Neuronal stem cell (in vitro differentiated cells): ENCODE results near the gene TMPRSS6.

Experiments
- DNase-seq: peaks from one replicate; pipeline ENCODE4 v3.0.0-alpha.2; 2013; ENCODE audit warnings: low spot score
- H2AFZ ChIP-seq: one replicate; pipeline ENCODE4 v1.6.1; 2013; ENCODE audit warnings: mild to moderate bottlenecking, low read length, inconsistent platforms
- H2AK5ac ChIP-seq: 2 replicates; pipeline ENCODE4 v1.6.1; 2013; ENCODE audit warnings: low read depth, mild to moderate bottlenecking, inconsistent platforms, low read length, moderate library complexity, mixed read lengths
- H2BK120ac ChIP-seq: 2 replicates; pipeline ENCODE4 v1.6.1; 2013; ENCODE audit warnings: low read depth, mild to moderate bottlenecking, inconsistent platforms, low read length, moderate library complexity, mixed read lengths
- H2BK12ac ChIP-seq: one replicate; pipeline ENCODE4 v1.6.1; 2013; ENCODE audit warnings: low read length, inconsistent platforms
- H2BK15ac ChIP-seq: 2 replicates; pipeline ENCODE4 v1.6.1; 2013; ENCODE audit warnings: mild to moderate bottlenecking, low read length, inconsistent platforms, mixed read lengths
- H2BK5ac ChIP-seq: one replicate; pipeline ENCODE4 v1.6.1; 2013; ENCODE audit warnings: inconsistent platforms, mild to moderate bottlenecking, low read length, moderate library complexity
- H3K14ac ChIP-seq: one replicate; pipeline ENCODE4 v1.6.1; 2013; ENCODE audit warnings: low read length, inconsistent platforms
- H3K18ac ChIP-seq: 2 replicates; pipeline ENCODE4 v1.6.1; 2013; ENCODE audit warnings: low read length, inconsistent platforms
- H3K23ac ChIP-seq: 2 replicates; pipeline ENCODE4 v1.6.1; 2013; ENCODE audit warnings: low read depth, mild to moderate bottlenecking, mixed read lengths, low read length, inconsistent platforms; ENCODE audit not compliant: poor library complexity
- H3K27ac ChIP-seq: replicated peaks from 3 replicates; pipeline ENCODE4 v1.5.1; 2013; ENCODE audit warnings: low read length, inconsistent platforms
- H3K27me3 ChIP-seq, 3 experiments: 2 replicates each; pipeline ENCODE4 v1.6.1; 2013; ENCODE audit warnings: low read length in 3 of 3, mild to moderate bottlenecking in 2 of 3, inconsistent platforms in 1 of 3, low read depth in 1 of 3, mixed read lengths in 1 of 3, moderate library complexity in 1 of 3; ENCODE audit not compliant: control insufficient read depth in 3 of 3, insufficient read depth in 3 of 3
- H3K36me3 ChIP-seq, 2 donors: replicated peaks in 1 of 2; 2 replicates each; pipeline ENCODE4 v1.6.1; 2013; ENCODE audit warnings: low read length in 2 of 2; ENCODE audit not compliant: control insufficient read depth in 2 of 2, insufficient read depth in 2 of 2
- H3K4ac ChIP-seq: 2 replicates; pipeline ENCODE4 v1.6.1; 2013; ENCODE audit warnings: inconsistent platforms, mild to moderate bottlenecking, low read length, moderate library complexity
- H3K4me1 ChIP-seq, 2 donors: 1 replicate in 1 of 2; 2 replicates in 1 of 2; pipeline ENCODE4 v1.6.1; 2013; ENCODE audit warnings: low read length in 2 of 2, low read depth in 1 of 2; ENCODE audit not compliant: control insufficient read depth in 2 of 2, insufficient read depth in 1 of 2
- H3K4me2 ChIP-seq: one replicate; pipeline ENCODE4 v1.6.1; 2013; ENCODE audit warnings: mild to moderate bottlenecking, low read length, inconsistent platforms; ENCODE audit not compliant: insufficient read depth, poor library complexity, severe bottlenecking
- H3K4me3 ChIP-seq, 2 donors: 2 replicates each; pipeline ENCODE4 v1.5.1; 2013; ENCODE audit warnings: low read length in 2 of 2, mild to moderate bottlenecking in 2 of 2, inconsistent platforms in 1 of 2, moderate library complexity in 1 of 2
- H3K79me1 ChIP-seq: one replicate; pipeline ENCODE4 v1.6.1; 2013; ENCODE audit warnings: low read depth, mild to moderate bottlenecking, inconsistent platforms, low read length, moderate library complexity
- H3K9ac ChIP-seq: one replicate; pipeline ENCODE4 v1.6.1; 2013; ENCODE audit warnings: mild to moderate bottlenecking, low read depth, low read length, inconsistent platforms; ENCODE audit not compliant: poor library complexity
- H3K9me3 ChIP-seq, 2 donors: replicated peaks in 1 of 2; 2 replicates each; pipeline versions ENCODE3 to v1.6.1; 2013; ENCODE audit warnings: low read length in 2 of 2, mild to moderate bottlenecking in 2 of 2, inconsistent platforms in 1 of 2, low read depth in 1 of 2, mixed read lengths in 1 of 2, moderate library complexity in 1 of 2; ENCODE audit not compliant: control insufficient read depth in 2 of 2, insufficient read depth in 1 of 2
- H4K8ac ChIP-seq: one replicate; pipeline ENCODE4 v1.6.1; 2013; ENCODE audit warnings: low read depth, mild to moderate bottlenecking, inconsistent platforms, low read length, moderate library complexity
- H4K91ac ChIP-seq: one replicate; pipeline ENCODE4 v1.6.1; 2013; ENCODE audit warnings: low read length, low read depth, mild to moderate bottlenecking, inconsistent platforms; ENCODE audit not compliant: poor library complexity
- WGBS, 2 donors: extraction: QIAGEN DNeasy Blood & Tissue Kit; methylation state at CpG; one replicate each; pipeline ENCODE4 v1.1.7; 2013; ENCODE audit warnings: missing lambda C conversion rate in 2 of 2, mixed read lengths in 1 of 2; ENCODE audit not compliant: insufficient read length in 2 of 2, insufficient replicate concordance in 1 of 2; ENCODE audit errors: extremely low coverage in 2 of 2; 5-methylcytosine and 5-hydroxymethylcytosine counted together

The TMPRSS6 gene

DNA sequence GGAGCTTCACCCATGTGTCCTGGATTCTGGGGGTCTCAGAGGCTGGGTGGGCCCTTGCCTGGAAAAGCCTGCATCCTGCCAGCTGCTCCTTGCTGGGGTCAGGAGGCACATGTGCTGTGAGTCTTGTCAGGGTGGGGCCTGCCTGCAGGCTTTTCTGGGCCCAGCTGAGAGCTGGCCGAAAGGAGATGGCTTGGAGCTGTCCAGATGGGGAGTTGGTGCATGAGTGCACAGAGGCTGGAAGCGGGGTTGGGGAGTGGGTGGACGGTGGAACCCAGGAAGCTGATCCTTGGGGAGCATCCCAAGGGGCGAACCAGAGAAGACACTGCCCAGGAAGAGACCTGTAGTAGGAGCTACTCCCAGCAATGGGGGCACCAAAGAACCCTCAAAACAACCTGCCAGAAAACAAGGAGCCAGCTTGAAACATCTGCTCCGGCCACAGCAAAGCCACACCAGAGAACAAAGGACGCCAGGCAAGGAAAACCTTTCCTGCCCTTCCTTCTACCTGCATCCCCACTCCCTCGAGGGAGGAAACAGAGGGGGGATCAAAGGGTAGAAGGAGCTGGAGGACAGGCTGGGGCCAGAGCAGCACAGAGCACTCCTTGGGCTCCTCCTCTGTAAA lies 66.2 kb downstream of the TMPRSS6 start:
- peak overlapping the region; percentile 31 for H4K8ac ChIP-seq
- H2AFZ ChIP-seq, result peak overlapping the region; percentile 6
- H3K14ac ChIP-seq, result peak overlapping the region; percentile 49
- no peak overlapping the region for H4K91ac ChIP-seq
- H3K4ac ChIP-seq, result peak overlapping the region; percentile 70
- no peaks in the 10 kb centered on the region for H3K79me1 ChIP-seq
- no peaks in the 10 kb centered on the region for H3K36me3 ChIP-seq
- H3K4me2 ChIP-seq, result no peak overlapping the region
- no peak overlapping the region for H2BK5ac ChIP-seq
- peak overlapping the region; percentile 86 for H3K18ac ChIP-seq
- DNase-seq, result no peak
- no peak overlapping the region for H3K27ac ChIP-seq
- no CpG with 5 or more reads among the region's 7 CpGs for WGBS, 2 donors
- H2BK12ac ChIP-seq, result peak overlapping the region; percentile 30
- peaks cover 4 to 5% of the 10 kb centered on the region in 2 donors for H3K4me1 ChIP-seq
- no peak overlapping the region for H3K9ac ChIP-seq
- H2BK120ac ChIP-seq, result no peak overlapping the region
- H2BK15ac ChIP-seq, result peak overlapping the region; percentile 51
- no peak overlapping the region for H3K23ac ChIP-seq
- no peak overlapping the region for H3K4me3 ChIP-seq
- H3K9me3 ChIP-seq, result no peaks in the 10 kb centered on the region
- H3K27me3 ChIP-seq, result no peaks in the 10 kb centered on the region
- H2AK5ac ChIP-seq, result peak overlapping the region; percentile 98

DNA sequence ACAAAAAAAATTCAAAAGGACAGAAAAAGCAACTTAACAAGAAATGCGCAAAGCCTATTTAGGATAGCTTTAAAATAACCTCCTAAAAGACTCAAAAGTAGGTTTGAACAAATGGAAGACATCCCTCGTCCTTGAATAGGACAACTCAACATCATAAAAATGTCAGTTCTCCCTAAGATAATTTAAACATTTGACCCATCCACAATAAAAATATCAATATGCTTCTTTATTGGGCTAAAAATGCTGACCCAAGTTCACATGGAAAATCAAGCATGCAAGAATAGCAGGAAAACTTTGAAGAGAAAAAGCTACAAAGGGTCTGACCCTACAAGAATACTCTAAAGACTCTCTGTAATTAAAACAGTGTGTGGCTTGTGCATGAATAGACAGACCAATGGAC lies 70.0 kb downstream of the TMPRSS6 start:
- Histone ChIP-seq H3K9me3 (no peaks in the 10 kb centered on the region), H3K23ac (no peak overlapping the region), H2AK5ac (no peak overlapping the region), H3K27me3 (peaks cover 0 to 2% (median 0%) of the 10 kb centered on the region in 3 experiments), H2BK120ac (no peak overlapping the region), H2AFZ (no peak overlapping the region), H3K27ac (no peak overlapping the region), H3K4me2 (no peak overlapping the region), H3K14ac (no peak overlapping the region), H3K9ac (no peak overlapping the region), H4K91ac (no peak overlapping the region), H3K4me3 (no peak overlapping the region), H3K18ac (no peak overlapping the region), H3K36me3 (no peaks in the 10 kb centered on the region), H3K79me1 (no peaks in the 10 kb centered on the region), H2BK12ac (no peak overlapping the region), H4K8ac (no peak overlapping the region), H2BK15ac (no peak overlapping the region), H3K4ac (no peak overlapping the region), H3K4me1 (peaks cover 5 to 9% of the 10 kb centered on the region in 2 donors), H2BK5ac (no peak overlapping the region)
- WGBS, 2 donors, result no CpG with 5 or more reads among the region's 2 CpGs
- DNase-seq, result no peak

- peak overlapping the region; percentile 22 for H2AK5ac ChIP-seq
- peak overlapping the region; percentile 88 for H3K18ac ChIP-seq
- no peak overlapping the region for H3K4ac ChIP-seq
- H3K23ac ChIP-seq, result peak overlapping the region; percentile 90
- no peak overlapping the region for H2BK5ac ChIP-seq
- no peak overlapping the region for H3K27ac ChIP-seq
- no peak overlapping the region for H3K14ac ChIP-seq
- peak overlapping the region; percentile 86 for H2BK15ac ChIP-seq
- peaks cover 5 to 10% of the 10 kb centered on the region in 2 donors for H3K4me1 ChIP-seq
- H3K27me3 ChIP-seq, result peaks cover 0 to 2% (median 0%) of the 10 kb centered on the region in 3 experiments
- H3K36me3 ChIP-seq, result no peaks in the 10 kb centered on the region
- no CpG with 5 or more reads among the region's 14 CpGs for WGBS, 2 donors
- no peak overlapping the region for H3K4me3 ChIP-seq
- H2BK12ac ChIP-seq, result no peak overlapping the region
- H3K9ac ChIP-seq, result no peak overlapping the region
- H2AFZ ChIP-seq, result peak overlapping the region; percentile 87
- no peaks in the 10 kb centered on the region for H3K9me3 ChIP-seq
- no peak overlapping the region for H3K4me2 ChIP-seq
- DNase-seq, result no peak
- no peaks in the 10 kb centered on the region for H3K79me1 ChIP-seq
- no peak overlapping the region for H4K8ac ChIP-seq
- peak overlapping the region; percentile 22 for H4K91ac ChIP-seq
- H2BK120ac ChIP-seq, result no peak overlapping the region
Measured at GRCh38 chr22:37037669-37038068, 71.8 kb downstream of the TMPRSS6 start.

DNA sequence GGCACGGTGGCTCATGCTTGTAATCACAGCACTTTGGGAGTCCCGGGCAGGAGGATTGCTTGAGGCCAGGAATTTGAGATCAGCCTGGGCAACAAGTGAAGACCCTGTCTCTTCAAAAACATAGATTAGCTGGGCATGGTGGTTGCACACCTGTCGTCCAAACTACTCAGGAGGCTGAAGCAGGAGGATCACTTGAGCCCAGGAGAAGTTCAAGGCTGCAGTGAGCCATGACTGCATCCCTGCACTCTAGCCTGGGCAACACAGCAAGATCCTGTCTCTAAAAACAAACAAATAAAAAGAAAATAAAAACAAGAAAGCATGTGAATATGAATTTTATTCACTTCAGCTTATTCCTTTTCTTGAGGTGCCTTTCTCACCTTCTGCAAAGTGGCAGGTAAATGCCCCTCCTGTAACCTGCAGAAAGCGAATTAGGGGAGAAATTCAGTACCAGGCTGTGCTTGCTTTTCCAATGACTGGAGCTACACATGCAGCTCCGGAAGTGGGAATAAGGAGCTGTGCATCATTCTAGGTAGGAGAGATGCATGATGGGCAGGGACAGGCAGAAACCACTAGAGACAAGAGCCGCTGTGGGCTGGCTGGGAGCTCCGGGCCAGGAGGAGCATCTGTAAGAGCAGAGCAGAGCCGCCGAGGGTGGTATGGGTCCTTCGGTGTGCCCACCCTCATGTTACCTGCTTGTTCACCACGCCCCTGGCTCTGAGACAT lies 72.7 kb downstream of the TMPRSS6 start:
- WGBS, 2 donors, result no CpG with 5 or more reads among the region's 11 CpGs
- Histone ChIP-seq H3K4me1 (peaks cover 5 to 10% of the 10 kb centered on the region in 2 donors), H3K4ac (no peak overlapping the region), H3K79me1 (no peaks in the 10 kb centered on the region), H3K27ac (no peak overlapping the region), H3K27me3 (peaks cover 0 to 2% (median 0%) of the 10 kb centered on the region in 3 experiments), H2BK12ac (no peak overlapping the region), H3K36me3 (no peaks in the 10 kb centered on the region), H2BK120ac (no peak overlapping the region), H3K9ac (no peak overlapping the region), H2AK5ac (no peak overlapping the region), H3K4me3 (no peak overlapping the region), H4K8ac (no peak overlapping the region), H4K91ac (peak overlapping the region; percentile 22), H3K9me3 (no peaks in the 10 kb centered on the region), H3K23ac (peak overlapping the region; percentile 90), H2BK15ac (peak overlapping the region; percentile 86), H3K14ac (no peak overlapping the region), H2BK5ac (no peak overlapping the region), H3K4me2 (no peak overlapping the region), H2AFZ (peak overlapping the region; percentile 87), H3K18ac (no peak overlapping the region)
- DNase-seq, result no peak
